ENCODE results near the gene BCO1.
"Not testable (repeated sequence)": the region's sequence is repeated elsewhere in the genome, so short reads cannot be mapped to it uniquely, and the experiment has no call there.

BCO1 gene, protein sequence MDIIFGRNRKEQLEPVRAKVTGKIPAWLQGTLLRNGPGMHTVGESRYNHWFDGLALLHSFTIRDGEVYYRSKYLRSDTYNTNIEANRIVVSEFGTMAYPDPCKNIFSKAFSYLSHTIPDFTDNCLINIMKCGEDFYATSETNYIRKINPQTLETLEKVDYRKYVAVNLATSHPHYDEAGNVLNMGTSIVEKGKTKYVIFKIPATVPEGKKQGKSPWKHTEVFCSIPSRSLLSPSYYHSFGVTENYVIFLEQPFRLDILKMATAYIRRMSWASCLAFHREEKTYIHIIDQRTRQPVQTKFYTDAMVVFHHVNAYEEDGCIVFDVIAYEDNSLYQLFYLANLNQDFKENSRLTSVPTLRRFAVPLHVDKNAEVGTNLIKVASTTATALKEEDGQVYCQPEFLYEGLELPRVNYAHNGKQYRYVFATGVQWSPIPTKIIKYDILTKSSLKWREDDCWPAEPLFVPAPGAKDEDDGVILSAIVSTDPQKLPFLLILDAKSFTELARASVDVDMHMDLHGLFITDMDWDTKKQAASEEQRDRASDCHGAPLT

DNA sequence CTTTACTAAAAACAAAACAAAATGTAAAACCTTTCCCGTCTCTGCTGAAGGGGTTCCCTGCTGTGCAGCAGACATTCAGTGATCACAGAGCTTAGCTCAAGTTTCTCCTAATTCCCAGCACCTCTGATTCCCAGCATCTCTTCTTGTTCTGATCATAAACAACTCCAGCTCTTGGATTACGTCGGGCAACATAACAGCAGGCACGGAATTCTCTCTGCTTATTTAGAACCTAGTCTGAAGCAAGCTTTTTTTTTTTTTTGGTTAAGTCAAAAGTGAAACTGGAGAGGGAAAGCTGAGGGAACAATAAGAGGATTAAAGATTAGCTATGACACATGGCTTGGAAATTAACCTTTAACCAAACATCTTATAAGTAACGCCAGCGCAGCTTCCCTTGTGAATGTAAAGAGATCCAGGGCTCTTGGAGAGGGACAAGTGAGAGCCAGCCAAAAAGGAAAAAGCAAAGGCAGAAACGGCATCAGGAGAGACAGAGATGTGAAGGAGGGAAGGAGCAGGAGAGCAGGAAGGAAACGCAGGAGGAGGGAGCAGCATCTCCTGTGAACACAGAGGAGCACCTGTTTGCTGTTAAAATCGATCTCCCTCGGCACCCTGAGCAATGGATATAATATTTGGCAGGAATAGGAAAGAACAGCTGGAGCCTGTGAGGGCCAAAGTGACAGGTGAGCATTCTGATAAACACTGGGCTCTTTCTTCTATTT, at the start of gene BCO1:
Gene BCO1, plus strand, starts transcription at position 394 of the 716 bp plus-strand sequence. Its CDS starts 220 bp downstream, at position 614.
- no peak for DNase-seq

- DNase-seq: no peak
Measured at GRCh38 chr16:81189100-81189664, 49.3 kb upstream of the BCO1 start.

DNA sequence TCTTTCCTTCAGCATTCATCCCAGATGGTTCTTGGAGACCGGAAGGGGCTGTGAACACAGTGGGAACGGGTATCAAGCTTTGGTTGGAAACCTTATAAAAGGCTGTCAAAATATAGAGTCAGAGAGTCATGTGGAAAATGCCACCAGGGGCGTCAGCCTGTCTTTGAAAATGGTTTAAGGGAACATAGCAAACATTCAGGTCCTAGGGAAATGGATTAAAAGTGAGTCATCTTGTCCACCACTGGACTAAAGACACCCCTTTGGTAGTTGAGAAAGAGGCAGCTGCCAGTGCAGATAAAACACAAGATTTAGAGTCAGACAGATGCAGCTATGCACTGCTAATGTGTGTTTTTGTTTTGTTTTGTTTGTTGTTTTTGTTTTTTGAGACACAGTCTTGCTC, 47.8 kb upstream of the BCO1 start:
- no peak for DNase-seq

- no peak for DNase-seq
Measured at GRCh38 chr16:81195885-81196534, 42.5 kb upstream of the BCO1 start.

DNA sequence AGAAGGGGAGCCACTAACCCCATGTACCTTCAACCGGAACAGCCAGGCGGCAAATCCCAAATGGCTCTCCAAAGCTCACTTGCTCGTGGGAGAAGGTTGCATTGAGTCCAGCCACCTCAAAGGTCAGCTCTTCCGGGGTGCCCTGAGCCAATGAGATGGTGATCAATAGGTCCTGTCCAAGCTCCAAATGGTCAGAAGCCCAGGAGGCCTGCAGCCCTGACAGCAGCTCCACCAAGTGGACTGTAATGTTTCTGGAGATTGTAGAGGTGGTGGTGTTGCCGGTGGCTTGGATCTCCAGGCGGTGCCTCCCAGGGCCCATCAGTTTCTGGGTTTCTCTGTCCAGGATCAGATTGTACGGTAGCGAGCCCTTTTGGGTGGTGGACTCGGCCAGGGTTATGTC, 39.9 kb upstream of the BCO1 start:
- no peak for DNase-seq

GRCh38 chr16:81201267-81201666, 37.2 kb upstream of the BCO1 start:
- no peak for DNase-seq

GRCh38 chr16:81204798-81205680, 33.5 kb upstream of the BCO1 start:
- DNase-seq: peak; percentile 38 to 45

GRCh38 chr16:81207076-81207475, 31.4 kb upstream of the BCO1 start:
- DNase-seq: no peak

GRCh38 chr16:81210807-81211206, 27.7 kb upstream of the BCO1 start:
- no peak for DNase-seq

GRCh38 chr16:81212830-81213465, 25.5 kb upstream of the BCO1 start:
- DNase-seq: no peak

DNA sequence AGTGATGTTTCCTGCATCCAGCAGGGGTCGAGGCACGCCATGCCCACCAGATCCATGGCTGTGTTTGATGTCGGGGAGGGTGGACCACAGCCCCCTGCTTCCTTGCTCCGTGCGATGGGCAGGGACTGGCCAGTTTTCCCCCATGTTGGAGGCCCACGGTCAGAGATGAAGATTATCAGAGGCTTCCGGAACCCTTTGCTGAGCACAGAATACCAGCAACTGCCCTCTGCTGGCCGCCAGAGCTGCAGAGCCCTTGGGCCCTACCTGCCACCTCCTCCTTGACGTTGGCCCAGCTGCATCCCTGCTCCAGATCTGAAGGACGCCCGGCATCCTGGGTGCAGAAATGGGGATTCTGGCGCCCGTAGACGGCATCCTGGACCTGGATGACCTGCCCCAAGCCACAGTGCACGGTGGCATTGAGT, 23.7 kb upstream of the BCO1 start:
- no peak for DNase-seq

DNA sequence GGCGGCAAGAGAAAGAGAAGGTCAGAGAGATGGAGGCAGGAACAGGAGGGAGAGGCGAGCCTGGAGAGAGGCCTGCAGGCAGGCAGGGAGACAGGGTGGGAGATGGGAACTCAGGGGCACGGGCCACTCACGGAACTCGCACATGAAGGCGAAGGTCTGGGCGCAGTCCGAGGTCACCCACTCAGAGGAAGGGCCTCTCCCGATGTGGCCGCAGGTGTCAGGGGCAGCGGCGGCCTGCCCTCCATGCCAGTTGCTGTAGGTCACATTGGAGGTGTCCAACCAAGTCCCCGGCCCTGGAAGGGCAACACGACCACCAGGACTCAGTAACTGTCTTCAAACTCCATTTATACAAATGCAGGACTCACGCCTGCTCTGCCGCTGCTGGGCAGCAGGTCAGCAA, 22.4 kb upstream of the BCO1 start:
- no peak for DNase-seq

DNA sequence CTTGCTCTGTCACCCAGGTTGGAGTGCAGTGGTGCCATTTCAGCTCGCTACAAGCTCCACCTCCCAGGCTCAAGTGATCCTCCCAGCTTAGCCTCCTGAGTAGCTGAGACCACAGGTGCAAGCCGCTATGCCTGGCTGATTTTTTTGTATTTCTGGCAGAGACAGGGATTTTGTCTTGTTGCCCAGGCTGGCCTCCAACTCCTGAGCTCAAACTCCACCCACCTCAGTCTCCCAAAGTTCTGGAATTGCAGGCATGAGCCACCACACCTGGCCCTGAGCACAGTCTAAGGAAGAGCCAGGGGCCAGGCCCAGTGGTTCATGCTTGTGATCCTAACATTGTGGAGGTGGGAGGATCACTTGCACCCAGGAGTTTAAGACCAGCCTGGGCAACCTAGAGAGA, 21.8 kb upstream of the BCO1 start:
- no peak for DNase-seq

DNA sequence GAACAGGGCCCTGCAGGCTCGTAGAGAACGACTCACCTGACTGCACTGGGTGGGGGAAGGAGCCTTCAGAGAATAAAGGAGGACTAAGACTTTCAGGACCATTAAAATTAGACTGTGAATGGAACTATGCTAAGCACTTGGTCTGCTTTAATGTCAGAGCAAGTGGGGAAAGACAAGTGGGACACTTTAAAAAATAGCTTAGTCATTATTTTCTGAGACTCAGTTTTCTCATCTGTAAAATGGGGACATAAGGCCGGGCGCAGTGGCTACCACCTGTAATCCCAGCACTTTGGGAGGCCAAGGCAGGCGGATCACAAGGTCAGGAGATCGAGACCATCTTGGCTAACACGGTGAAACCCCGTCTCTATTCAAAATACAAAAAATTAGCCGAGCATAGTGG, 19.3 kb upstream of the BCO1 start:
- no peak for DNase-seq

GRCh38 chr16:81220349-81220748, 18.1 kb upstream of the BCO1 start:
- no peak for DNase-seq

GRCh38 chr16:81221731-81222130, 16.8 kb upstream of the BCO1 start:
- no peak for DNase-seq

DNA sequence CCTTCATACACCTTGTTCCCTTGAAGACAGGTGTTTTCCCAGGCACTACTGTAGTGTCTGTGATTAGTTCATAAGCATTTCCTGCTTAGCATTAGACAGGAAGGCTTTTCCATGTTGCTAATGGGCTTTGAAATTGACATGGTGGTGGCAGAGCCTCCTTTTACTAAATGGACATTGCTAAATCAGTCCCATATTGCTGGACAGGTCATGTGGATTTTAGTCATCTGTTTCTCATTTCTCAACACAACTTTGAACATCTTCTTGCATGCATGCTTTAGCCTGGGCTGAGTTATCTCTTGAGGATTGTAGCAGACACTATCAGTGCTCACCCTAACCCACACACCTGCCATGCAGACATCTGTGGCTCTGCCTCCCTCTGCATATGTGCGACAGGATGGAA, 13.7 kb upstream of the BCO1 start:
- DNase-seq: no peak

DNA sequence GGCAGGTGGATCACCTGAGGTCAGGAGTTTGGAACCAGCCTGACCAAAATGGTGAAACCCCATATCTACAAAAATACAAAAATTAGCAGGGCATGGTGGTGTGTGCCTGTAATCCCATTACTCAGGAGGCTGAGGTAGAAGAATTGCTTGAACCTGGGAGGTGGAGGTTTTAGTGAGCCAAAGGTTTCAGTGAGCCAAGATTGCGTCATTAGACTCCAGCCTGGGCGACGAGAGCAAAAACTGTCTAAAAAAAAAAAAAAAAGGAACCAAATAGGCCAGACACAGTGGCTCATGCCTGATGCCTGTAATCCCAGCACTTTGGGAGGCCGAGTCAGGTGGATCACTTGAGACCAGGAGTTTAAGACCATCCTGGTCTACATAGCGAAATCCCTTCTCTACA, 12.8 kb upstream of the BCO1 start:
- not testable (repeated sequence) for DNase-seq

- no peak for DNase-seq
Measured at GRCh38 chr16:81227785-81228184, 10.7 kb upstream of the BCO1 start.

GRCh38 chr16:81229811-81230210, 8.7 kb upstream of the BCO1 start:
- no peak for DNase-seq

GRCh38 chr16:81231014-81231413, 7.5 kb upstream of the BCO1 start:
- no peak for DNase-seq

All from activated CD4-positive, alpha-beta T cell treated with anti-CD3 and anti-CD28 coated beads, Interleukin-2, amount 50 U/mL, for 48 hours (primary cell).